Brain microvascular endothelial cell (primary cell): ENCODE measurements around the gene FAM204A.

Experiments used
- DNase-seq: peaks from one replicate; pipeline ENCODE4 v3.0.0-alpha.2; 2020
- H3K27ac ChIP-seq: fragments of 250-450 bp; sonication (Bioruptor Pico); 2 replicates; pipeline ENCODE4 v1.5.1; 2020; ENCODE audit warnings: mild to moderate bottlenecking, moderate library complexity
- H3K27me3 ChIP-seq: fragments of 250-450 bp; sonication (Bioruptor Pico); replicated peaks from 2 replicates; pipeline ENCODE4 v1.5.1; 2020; ENCODE audit warnings: mild to moderate bottlenecking
- H3K36me3 ChIP-seq: fragments of 250-450 bp; sonication (Bioruptor Pico); replicated peaks from 2 replicates; pipeline ENCODE4 v1.5.1; 2020; ENCODE audit warnings: mild to moderate bottlenecking
- H3K4me3 ChIP-seq: 2 replicates; pipeline ENCODE4 v1.5.1; 2011; ENCODE audit warnings: low read depth, mild to moderate bottlenecking, control low read depth, low read length, moderate library complexity
- CTCF ChIP-seq: IDR thresholded peaks from 2 replicates; pipeline ENCODE4 v1.5.1; 2011; ENCODE audit warnings: low read depth, mild to moderate bottlenecking, moderate library complexity, low read length, control low read depth, inconsistent platforms; ENCODE audit errors: missing control alignments
- in situ Hi-C: cut with HindIII; loops from 2 replicates; pipeline ENCODE4 v1.10.0; 2017; ENCODE audit warnings: low sequenced_read_pairs, low pct_ligation_motif_present

FAM204A gene

DNA sequence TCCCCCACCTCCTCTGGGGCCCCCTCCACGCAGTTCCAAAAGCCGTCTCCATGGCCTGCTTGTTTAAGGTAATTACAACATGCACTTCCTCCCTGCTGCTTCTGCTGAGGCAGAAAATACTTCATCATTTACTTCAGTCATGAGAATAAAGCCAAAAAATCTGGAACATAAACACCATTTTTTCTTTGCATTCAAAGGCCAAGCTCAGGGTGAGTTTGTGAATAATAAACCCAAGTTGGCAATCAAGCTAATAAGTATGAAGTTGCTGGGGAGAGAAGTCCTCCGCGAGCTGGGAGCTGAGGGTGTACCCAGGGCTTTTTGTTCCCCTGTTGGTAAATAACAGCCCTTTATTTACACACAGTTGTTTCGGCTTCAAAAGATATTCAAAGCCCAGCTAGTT is 70.5 kb downstream of the FAM204A start:
- Histone ChIP-seq H3K27ac (no peak overlapping the region), H3K4me3 (no peak overlapping the region), H3K36me3 (no peaks in the 10 kb centered on the region), H3K27me3 (peaks cover 7% of the 10 kb centered on the region)
- no peak for TF ChIP-seq CTCF
- in situ Hi-C loops: no loop called here
- no peak for DNase-seq

- DNase-seq: no peak
- Histone ChIP-seq H3K27me3 (peaks cover 2% of the 10 kb centered on the region), H3K27ac (no peak overlapping the region), H3K4me3 (no peak overlapping the region), H3K36me3 (no peaks in the 10 kb centered on the region)
- in situ Hi-C loops: no loop called here
- no peak for TF ChIP-seq CTCF
These were observed 75.9 kb downstream of the FAM204A start for GRCh38 chr10:118266098-118266748.

DNA sequence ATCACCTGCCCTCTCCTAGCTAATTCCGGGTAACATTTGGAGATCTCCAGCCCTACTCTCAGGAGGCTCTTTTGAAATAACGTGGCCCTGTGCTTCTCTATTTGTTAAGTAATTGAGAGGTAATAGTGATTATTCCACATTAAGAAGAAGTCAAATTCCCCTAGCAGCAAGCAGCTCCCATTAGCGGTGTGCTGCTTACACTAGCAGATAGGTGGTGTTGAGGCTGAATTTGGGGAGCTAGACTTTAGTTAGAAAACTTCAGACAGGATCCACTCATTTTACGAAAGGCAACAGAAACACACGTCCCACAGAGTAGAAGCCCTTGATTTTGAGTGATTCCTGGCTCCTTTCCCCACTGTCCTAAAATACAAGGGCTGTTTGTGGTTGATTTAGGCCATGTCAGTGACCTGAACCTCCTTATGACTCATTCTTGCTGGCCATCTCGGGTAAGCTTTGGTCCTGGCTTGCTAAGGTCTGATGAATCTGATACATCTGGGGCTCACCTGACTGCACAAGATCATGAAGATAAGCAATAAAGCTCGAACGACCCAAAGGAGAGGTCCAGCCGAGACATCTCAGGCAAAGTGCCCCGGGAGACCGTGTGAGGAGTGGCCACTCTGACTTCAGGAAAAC is 77.2 kb downstream of the FAM204A start:
- DNase-seq: no peak
- Histone ChIP-seq H3K36me3 (no peaks in the 10 kb centered on the region), H3K27me3 (peaks cover 1% of the 10 kb centered on the region), H3K4me3 (no peak overlapping the region), H3K27ac (no peak overlapping the region)
- no peak for TF ChIP-seq CTCF
- in situ Hi-C loops: no loop called here

GRCh38 chr10:118264252-118264651 is 77.9 kb downstream of the FAM204A start:
- Histone ChIP-seq H3K36me3 (no peaks in the 10 kb centered on the region), H3K27me3 (no peaks in the 10 kb centered on the region), H3K4me3 (no peak overlapping the region), H3K27ac (no peak overlapping the region)
- DNase-seq: no peak
- in situ Hi-C loops: no loop called here
- no peak for TF ChIP-seq CTCF

DNA sequence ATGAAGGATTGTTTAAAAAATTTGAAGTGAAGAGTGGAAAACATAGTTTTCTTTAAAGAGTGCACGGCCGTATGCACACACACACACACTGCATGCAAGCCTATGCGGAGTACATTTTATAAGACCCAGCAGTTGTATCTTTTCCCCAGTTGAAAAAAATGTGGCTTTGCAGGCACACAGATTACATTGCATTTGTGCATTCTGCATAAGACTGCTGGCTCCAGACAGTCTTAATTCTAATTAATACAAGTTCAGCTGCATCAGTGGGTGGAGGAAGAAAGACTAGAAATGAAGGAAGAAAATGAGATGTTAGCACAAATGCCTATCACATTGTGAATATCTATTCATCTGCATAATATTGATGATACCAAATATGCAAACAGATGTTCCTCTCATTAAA is 79.6 kb downstream of the FAM204A start:
- Histone ChIP-seq H3K27me3 (no peaks in the 10 kb centered on the region), H3K36me3 (no peaks in the 10 kb centered on the region), H3K27ac (no peak overlapping the region), H3K4me3 (no peak overlapping the region)
- in situ Hi-C loops: no loop called here
- no peak for DNase-seq
- no peak for TF ChIP-seq CTCF

- Histone ChIP-seq H3K4me3 (no peak overlapping the region), H3K36me3 (no peaks in the 10 kb centered on the region), H3K27me3 (no peaks in the 10 kb centered on the region), H3K27ac (no peak overlapping the region)
- no peak for DNase-seq
- peak; percentile 70 for TF ChIP-seq CTCF
- in situ Hi-C loops: no loop called here
These were observed 82.7 kb downstream of the FAM204A start for GRCh38 chr10:118259288-118259906.
